T-helper 2 cell (primary cell): ENCODE results near the gene MYLK4.

Experiments used
- DNase-seq, 5 experiments: peaks; one replicate each; pipeline versions ENCODE4 v3.0.0 to v3.0.0-alpha.2; 2012 to 2022

The MYLK4 gene

DNA sequence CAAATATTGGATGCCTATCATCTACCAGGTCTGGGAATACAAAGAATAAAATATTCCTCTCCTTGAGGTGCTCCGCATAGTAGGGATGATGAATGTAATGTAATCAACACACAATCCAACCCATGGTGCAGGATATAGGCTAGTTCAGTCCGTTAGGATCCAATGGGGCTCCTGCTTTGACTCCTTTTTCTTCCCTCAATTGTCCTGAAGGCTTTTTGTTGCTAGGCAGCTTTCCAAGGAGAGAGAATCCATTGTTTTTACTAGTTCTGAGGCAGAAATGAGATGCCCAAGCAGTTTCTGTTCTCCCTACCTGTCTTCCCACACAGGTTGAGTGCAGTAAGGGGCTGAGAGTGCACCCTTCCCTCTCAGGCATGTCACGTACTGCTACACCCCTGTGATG lies 26.5 kb upstream of the MYLK4 start:
- no peak for DNase-seq

DNA sequence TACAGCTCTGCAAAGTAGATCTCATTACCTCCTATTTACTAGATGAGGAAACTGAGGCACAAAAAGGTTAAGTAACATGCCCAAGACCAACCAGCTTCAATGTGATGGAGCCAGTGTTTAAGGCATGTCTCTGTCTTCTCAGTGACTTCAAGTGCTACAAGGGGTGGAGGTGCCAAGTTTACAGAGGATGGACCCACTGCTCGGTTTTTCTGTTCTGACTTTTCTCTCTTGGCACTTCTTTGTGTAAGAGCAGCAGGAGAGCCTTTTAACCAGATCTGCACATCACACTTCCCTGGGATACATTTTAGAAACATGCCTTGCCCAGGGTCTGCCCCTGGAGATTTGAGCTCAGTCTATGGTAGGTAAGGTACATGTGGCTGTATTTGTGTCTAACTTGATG lies 24.3 kb upstream of the MYLK4 start:
- no peak for DNase-seq

DNA sequence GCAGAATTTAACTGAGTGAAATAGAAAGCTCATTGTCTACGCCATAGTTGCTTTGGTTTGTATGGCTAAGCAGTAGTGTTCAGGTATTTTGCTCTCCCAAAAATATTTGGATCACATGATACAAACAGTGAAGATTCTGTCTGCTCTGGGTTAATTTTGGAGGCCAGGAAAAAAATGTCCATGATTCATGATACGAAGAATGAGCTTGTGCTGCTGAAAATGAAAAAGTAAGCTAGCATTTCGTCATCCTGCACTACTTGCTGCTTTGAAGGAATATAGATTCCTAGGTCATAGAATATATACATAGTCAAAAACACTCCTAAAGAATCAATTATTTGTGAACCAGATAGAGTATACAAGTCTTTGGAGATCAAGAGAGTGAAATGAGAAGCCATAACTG lies 22.7 kb upstream of the MYLK4 start:
- no peak for DNase-seq

DNA sequence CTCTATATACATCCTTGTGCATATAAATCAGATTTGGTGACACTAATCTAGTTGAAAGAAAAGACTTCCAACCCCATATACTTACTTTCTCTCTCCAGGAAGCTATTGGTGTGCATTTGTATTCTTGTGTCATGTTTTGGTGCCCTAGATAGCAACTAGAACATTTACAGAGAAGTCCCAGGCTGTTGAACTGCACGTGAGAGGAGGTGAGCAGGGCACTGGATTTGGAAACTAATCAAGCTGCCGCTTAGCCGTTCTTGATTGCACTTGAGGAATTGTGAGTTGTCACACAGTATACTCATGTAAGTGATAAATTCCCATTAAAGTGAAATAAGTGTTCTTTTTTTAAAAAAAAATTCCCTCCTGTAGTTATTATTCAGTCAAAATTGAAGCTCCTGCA lies 22.1 kb upstream of the MYLK4 start:
- no peak for DNase-seq

DNA sequence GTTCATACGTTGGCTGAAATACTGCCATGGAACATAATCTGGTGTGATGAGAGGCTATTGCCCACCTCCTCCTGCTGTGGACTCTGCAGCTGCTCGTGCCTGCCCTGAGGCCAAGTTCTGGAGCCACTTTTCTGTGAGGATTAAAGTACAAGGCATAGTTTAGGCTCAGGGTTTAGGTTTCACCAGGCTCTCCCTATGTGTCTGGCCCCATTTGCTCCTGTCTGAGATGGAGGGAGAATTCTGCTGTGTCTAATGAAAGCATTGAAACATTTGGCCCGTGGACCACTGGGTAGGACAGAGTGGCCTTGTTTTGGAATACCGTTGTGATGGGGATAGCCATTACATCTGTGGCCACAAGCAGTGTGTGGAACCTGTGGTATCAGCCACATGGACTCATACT lies 20.4 kb upstream of the MYLK4 start:
- no peak for DNase-seq

DNA sequence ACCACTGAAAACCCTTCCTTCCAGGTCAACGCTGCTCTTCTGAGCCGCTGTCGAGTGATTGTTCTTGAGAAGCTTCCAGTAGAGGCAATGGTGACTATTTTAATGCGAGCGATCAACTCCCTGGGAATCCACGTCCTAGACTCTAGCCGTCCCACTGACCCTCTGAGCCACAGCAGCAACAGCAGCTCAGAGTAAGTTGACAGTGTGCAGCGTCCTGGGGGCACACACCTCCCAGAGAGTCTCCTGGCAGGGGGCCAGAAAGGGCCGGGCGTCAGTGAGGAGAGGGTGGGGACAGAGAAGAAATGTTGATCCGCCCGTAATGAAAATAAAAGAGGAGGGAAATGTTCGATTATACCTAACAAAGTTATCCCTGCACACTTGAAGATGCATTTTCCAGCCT lies 19.4 kb upstream of the MYLK4 start:
- DNase-seq = no peak

DNA sequence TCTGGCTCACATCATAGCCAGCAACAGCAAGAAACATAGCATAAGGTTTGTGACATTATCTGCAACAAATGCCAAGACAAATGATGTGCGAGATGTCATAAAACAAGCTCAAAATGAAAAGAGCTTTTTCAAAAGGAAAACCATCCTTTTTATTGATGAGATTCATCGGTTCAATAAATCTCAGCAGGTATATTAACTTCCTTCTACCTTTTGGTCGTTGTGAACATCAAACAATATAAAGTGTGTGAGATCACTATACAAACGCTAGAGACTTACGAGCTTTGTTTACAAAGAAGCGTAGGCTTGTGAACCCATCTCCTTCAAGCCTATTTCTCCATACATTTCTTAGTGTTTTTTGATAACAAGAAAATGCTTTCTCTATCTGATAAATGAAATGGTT lies 18.0 kb upstream of the MYLK4 start:
- no peak for DNase-seq

DNA sequence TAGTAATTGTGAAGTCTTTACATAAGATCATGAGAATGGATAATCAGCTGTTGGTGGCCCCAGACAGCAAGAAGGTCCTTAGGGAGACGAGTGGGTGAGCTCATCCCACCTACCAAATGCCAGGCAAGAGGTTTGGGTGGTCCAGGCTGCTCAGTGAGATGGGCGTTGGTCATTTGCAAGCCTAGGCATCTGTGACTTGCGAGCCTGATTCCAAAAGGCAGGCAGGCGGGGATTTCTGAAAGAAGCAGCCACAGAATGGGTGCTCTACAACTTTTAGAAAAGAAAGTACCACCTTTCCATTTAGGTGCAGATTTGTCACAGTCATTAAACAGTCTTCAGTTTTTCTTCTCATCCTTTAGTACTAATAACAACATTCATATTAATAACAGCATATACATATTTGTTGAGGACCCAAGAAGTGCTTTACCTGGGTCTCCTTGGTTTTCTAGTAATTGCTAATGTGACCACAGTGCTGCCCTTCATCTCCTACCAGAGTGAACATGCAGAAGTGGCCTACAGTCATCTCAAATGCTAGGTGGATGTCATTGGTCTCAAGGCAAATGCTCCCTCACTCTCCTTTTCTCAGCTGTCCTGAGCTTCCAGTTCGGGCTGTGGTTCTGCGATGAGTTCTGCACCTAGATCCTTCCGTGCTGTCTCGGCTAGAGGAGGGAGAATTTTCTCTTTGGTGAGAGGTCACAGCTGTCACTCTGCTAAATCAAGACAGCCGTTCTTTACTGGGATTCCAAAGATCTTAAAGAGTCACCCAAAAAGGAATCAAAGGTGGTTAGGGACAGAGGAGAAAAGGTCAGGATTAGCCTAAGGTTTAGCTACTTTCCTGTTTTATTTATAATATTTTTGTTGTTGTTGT lies 17.2 kb upstream of the MYLK4 start:
- DNase-seq = peak in 1 of 5 experiments; percentile 28

DNA sequence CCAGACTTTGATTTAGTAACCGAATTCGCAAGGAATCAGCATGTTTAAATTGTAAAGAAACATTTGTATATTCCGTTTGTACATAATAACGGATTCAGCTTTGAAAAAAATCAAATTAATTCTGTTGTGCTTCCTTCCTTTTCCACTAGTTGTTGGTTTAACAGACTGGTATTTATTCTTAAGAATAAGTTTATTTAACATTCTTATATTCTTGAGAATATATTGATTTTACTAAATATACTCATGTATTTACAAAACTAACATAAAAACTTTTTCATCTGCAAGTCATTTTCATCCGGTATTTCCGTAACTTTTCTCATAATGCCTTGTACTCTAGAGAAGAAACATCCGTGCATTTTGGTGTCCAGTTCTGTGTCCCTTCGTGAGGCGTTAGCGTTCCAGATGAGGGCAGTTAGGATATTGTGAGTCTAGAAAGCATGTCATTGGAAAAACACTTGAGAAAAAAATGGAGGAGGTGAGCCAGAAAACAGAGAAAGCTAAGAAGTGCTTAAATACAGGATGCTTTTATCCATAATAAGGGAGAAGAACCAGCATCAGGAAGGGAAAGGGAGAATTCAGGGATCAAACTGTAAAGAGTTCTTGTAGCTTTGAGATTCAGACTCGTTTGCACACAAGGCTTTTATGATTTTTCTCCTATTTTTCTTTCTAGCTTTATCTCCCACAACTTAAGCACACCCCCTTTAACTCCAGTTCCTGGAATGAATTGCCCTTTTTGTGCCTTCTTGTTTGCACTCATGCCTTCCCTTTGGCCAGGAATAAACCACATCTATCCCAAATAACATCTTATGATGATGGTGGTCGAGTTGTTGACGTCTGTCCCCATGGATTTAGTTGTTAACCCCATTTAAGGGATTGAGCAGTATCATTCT lies 16.3 kb upstream of the MYLK4 start:
- no peak for DNase-seq

DNA sequence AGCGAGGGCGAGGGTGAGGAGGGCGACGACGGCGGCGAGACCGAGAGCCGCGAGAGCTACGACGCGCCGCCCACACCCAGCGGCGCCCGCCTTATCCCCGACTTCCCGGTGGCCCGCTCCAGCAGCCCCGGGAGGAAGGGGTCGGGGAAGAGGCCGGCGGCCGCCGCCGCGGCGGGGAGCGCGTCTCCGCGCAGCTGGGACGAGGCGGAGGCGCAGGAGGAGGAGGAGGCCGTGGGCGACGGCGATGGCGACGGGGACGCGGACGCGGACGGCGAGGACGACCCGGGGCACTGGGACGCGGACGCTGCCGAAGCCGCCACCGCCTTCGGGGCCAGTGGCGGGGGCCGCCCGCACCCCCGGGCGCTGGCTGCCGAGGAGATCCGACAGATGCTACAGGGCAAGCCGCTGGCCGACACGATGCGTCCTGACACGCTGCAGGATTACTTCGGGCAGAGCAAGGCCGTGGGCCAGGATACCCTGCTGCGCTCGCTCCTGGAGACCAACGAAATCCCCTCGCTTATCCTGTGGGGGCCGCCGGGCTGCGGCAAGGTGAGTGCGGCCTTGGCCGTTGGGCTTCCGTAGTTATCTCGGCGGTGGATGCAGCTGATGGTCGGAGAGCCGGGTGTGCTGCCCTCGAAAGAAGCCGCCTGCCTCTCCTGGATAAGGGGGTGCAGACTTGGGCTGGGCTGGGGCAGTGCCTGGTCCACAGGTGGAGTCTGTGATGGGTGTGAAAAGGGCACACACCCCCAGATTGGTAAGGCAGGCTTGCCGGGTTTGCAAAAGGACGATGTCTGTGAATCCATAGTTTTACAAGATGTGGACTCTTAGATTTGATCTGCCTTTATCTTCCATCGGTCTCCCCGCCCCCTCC lies 15.4 kb upstream of the MYLK4 start:
- peak in 3 of 5 experiments; percentile 16 to 55 (median 38) for DNase-seq

DNA sequence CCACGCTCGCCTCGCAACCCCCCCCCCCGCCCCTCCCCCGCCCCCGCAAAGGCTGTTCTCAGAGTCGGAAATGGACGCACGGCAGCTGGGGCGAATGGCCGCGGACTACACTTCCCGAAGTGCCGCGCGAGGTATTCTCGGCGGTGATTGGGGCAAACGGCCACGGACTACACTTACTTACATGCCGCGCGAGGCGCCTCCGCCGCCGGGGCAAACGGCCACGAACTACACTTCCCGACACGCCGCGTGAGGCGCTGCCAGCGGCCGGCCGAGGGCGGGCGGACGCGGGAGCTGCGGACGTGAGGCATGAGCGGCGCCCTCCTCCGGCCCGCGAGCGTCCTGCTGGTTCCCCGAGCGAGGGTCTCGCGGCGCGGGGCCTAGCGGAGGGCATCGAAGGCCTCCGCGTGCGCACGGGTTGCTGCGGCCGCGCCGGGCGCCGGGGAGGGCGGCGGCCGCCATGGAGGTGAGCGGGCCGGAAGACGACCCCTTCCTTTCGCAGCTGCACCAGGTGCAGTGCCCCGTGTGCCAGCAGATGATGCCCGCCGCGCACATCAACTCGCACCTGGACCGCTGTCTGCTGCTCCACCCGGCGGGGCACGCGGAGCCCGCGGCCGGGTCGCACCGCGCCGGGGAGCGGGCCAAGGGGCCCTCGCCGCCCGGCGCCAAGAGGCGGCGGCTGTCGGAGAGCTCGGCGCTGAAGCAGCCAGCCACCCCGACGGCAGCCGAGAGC lies 14.6 kb upstream of the MYLK4 start, which contains the start of gene WRNIP1:
WRNIP1 (plus strand) TSS at position 228 of the 730 bp plus-strand sequence; CDS start at position 458, 230 bp downstream.
- peak; percentile 90 to 100 (median 96) for DNase-seq

DNA sequence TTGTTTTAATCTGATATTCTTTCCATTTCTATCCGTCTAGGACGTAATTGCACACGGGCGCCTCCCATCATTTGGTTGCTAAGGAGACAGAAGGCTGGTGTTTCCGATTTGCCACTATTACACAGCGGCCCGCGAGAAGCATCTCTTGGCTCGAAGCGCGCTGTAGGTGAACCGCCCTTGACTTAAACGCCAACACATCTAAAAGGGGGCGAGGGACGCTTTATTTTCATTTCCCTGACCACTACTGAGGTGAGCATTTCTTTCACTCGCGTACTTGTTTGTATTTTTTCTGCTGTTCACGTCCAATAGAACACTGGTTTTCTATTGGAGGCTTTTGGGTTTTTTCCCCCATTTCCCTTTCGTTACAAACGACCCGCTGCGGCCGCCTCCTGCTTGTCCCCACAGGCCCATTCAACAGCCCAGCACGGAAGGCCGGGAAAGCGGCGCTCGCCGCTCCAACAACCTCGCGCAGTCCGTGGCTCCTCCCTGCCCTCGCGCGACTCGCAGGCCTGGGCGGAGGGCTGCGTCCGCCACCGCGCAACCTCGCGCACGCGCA lies 14.0 kb upstream of the MYLK4 start:
- peak in 4 of 5 experiments; percentile 44 to 84 (median 61) for DNase-seq

DNA sequence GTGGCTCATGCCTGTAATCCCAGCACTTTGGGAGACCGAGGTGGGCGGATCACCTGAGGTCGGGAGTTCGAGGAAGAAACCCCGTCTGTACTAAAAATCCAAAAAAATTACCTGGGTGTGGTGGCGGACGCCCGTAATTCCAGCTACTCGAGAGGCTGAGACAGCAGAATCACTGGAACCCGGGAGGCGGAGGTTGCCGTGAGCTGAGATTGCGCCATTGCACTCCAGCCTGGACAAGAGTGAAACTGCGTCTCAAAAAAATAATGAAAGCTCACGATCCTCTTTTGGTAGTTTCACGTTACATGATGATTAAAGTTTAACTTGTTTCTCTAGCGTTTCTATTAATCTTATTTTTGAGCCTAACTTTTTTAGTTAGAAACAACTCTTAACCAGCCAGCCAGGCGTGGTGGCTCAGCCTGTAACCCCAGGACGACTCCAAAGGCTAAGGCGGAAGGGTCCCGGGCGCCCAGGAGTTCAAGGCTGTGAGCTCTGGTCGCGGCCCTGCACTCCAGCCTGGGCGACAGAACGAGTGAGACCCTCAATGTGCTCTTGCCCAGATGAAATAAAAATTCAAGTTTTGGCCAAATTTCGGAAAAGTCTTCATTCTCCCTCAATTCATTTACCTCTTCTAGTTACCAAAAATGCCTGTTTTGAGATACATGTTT lies 13.3 kb upstream of the MYLK4 start:
- DNase-seq = no peak

DNA sequence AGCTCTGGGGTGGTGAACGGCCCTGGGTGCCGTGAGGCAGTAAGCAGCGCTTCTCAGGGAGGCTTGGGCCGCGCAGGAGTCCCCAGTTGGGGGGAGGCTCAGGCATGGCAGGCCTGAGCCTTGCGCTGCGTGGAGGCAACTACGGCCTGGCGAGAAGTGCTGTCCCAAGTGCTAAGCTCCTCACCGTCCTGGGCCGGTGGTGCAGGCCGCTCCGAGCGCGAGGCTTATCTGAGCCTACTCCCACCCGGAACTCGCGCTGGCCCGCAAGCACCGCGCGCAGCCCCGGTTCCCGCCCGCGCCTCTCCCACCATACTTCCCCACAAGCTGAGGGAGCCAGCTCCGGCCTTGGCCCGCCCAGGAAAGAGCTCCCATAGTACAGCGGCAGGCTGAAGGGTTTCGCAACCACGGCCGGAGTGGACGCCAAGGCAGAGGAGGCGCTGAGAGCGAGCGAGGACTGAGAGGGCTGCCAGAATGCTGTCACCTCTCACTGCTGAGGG lies 12.7 kb upstream of the MYLK4 start:
- no peak for DNase-seq

DNA sequence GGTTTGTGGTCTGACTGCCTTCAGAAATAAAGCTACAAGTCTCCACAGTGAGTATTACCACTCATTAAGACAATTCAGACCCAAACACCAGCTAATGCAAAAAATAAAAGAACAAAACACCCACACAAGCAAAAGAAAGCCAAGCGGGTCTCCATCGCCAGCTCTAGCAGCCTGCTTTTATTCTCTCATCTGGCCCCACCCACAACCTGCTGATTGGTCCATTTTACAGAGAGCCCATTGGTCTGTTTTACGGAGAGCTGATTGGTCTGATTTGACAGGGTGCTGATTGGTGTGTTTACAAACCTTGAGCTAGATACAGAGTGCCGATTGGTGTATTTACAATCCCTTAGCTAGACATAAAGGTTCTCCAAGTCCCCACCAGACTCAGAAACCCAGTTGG lies 12.1 kb upstream of the MYLK4 start:
- peak in 1 of 5 experiments; percentile 48 for DNase-seq

DNA sequence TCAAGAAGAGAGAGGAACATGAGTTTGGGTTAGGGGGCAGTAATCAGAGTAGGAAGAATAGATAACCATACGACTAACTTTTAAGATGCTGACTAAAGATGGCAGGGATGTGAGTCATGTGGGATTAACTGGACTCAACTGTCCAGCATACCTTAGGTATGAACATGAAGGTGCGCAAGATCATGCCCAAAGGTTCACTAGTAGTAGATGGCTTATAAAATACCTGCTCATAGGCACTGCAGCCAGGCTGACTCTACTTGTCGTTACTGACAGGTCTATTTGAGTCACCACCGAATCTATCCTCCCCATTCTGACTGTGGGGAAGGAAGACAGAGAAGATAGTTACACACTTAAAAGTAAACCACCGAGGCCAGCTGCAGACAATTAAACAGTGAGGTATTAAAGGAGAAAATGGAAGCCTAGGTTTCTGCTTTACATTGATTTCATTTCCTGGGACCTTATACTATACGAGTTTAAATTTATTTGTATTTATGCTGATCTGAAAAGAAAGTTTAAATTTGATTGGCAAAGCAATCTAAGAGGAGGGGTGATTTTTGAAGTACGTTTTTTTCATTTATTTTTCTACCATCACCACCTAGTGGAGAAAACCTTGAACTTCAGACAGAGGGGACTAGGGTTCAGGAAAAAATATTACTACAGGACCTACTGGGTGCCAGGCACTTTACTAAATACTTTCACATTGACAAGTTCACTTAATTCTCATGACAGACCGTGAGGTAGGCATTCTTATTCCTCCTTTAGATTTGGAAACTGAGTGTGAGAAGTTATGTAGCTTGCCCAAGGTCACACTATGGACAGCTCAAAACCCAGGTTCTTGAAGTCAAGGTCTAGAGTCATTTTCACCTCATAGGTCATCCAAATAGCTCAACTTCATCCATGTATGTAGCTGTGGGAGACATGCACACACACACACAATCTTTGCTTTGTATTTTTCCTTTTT lies 10.4 kb upstream of the MYLK4 start:
- peak in 1 of 5 experiments; percentile 79 for DNase-seq

DNA sequence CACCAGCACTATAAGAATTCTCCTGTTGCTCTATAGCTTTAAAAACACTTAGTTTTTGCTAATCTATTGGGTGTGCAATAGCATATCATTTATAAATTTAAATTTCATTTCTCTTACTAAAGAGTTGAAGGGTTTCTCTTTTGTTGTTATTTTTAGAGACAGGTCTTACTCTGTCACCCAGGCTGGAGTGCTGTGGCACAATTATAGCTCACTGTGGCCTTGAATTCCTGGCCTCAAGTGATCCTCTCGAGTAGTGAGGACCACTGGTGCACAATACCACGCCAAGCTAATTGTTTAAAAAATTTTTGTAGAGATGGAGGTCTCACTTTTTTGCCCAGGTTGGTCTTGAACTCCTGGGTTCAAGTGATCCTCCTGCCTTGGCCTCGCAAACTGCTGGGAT lies 8.3 kb upstream of the MYLK4 start:
- no peak for DNase-seq

DNA sequence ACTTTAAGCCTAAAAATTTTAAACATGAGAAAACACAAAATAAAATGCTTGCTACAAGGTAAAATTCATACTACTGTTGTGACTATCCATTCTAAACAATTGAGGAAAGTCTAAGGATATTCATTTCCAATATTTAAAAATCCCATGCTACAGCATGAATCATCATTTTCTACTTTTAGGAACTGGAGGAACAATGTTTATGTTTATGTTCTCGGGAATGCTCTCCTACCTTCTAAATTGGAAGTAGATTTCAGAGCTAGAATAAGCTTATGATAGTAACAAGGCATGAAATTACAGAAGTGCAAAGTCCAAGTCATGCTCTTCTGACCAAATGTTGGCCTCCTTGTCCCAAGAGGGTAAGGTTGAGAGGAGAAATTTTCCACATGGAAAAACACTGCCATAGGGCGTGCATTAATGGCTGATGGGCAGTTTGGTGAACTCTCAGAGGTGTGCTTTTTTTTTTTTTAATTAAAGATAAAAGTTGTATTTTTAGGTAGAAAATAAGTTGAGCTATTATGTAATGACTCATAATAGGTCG lies 6.0 kb upstream of the MYLK4 start:
- no peak for DNase-seq

DNA sequence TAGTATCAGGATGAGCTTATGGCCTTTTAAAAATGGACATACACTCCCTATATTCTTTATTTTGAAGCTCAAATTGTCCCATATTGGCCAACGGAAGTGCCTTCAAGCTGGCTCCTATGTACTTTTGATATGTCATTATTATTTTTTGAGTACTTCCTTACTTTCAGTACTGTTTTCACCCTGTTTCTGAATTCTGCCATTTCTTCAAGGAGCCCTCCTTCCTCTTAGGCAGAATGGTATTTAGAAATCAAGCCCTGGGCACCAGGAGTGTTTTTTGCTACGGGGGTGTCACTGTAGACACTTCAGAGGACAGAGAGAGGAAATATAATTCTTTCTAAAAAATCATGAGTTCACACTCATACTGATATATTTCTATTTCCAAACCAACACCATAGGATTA lies 5.5 kb upstream of the MYLK4 start:
- DNase-seq = no peak
